ENCODE data around the gene METRN.

DNA sequence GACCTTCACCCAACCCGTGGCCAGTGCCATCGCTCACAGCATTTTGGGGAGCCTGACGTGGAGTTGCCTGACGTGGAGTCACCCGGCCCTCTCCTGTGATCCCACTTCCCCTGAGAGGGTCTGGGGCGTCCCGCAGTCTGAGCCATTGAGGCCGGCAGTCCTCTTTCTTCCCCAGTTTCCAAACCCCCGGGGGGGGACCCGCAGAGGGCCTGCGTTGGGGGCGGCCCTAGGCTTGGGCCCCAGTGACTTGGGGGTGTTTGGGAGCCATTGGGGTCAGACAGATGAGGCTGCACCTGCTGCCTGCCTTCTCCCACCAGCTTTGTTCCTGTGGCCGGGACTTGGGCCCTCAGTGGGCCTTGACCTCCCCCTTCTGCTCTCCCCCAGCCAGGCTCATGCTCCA lies 45.3 kb upstream of the METRN start:
- TF ChIP-seq, protein P1, sequence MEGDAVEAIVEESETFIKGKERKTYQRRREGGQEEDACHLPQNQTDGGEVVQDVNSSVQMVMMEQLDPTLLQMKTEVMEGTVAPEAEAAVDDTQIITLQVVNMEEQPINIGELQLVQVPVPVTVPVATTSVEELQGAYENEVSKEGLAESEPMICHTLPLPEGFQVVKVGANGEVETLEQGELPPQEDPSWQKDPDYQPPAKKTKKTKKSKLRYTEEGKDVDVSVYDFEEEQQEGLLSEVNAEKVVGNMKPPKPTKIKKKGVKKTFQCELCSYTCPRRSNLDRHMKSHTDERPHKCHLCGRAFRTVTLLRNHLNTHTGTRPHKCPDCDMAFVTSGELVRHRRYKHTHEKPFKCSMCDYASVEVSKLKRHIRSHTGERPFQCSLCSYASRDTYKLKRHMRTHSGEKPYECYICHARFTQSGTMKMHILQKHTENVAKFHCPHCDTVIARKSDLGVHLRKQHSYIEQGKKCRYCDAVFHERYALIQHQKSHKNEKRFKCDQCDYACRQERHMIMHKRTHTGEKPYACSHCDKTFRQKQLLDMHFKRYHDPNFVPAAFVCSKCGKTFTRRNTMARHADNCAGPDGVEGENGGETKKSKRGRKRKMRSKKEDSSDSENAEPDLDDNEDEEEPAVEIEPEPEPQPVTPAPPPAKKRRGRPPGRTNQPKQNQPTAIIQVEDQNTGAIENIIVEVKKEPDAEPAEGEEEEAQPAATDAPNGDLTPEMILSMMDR (IDR thresholded peaks at IDR 0.05) = no peak
- no peak for TF ChIP-seq POLR2A (IDR thresholded peaks at IDR 0.05)
